Peyer's patch (tissue), 4 donors: ENCODE results near the gene IRS1.

Source experiments
- POLR2A ChIP-seq, 2 donors: fragments of 450-650 bp; IDR thresholded peaks; one replicate each; pipeline ENCODE4 v1.5.1; 2017; ENCODE audit warnings: antibody characterized with exemption in 2 of 2, mild to moderate bottlenecking in 2 of 2, moderate library complexity in 2 of 2
- TF ChIP-seq, protein P1 (sequence below), 6 experiments: fragments of 450-650 bp in 4 of 6; fragments of 200-600 bp in 2 of 6; sonication (generic) in 1 of 6; IDR thresholded peaks; one replicate each; pipeline ENCODE4 v1.5.1; 2017 to 2019; ENCODE audit warnings: antibody characterized with exemption in 6 of 6, mild to moderate bottlenecking in 3 of 6, moderate library complexity in 1 of 6

DNA sequence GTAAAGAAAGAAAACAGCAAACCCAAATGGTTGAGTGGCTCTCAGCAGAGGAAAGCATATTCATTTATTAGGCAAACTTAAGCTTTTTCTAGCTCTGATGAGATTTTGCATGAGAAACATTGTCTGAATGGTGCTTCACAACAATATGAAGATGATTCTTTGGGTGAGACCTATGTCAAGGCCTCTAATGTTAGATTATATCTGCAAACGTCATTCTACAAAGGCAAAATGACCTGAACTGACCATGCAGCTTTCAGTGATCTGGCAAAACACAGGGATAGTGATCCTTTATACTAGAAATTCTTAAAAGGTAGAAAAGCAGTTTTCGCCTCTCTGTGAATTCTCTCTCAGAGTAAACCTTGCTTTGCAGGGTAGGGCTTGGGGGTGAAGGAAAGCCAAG, 47.9 kb upstream of the IRS1 start:
- TF ChIP-seq, protein P1, sequence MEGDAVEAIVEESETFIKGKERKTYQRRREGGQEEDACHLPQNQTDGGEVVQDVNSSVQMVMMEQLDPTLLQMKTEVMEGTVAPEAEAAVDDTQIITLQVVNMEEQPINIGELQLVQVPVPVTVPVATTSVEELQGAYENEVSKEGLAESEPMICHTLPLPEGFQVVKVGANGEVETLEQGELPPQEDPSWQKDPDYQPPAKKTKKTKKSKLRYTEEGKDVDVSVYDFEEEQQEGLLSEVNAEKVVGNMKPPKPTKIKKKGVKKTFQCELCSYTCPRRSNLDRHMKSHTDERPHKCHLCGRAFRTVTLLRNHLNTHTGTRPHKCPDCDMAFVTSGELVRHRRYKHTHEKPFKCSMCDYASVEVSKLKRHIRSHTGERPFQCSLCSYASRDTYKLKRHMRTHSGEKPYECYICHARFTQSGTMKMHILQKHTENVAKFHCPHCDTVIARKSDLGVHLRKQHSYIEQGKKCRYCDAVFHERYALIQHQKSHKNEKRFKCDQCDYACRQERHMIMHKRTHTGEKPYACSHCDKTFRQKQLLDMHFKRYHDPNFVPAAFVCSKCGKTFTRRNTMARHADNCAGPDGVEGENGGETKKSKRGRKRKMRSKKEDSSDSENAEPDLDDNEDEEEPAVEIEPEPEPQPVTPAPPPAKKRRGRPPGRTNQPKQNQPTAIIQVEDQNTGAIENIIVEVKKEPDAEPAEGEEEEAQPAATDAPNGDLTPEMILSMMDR (IDR thresholded peaks at IDR 0.05): no peak
- no peak for TF ChIP-seq POLR2A (IDR thresholded peaks at IDR 0.05)
